HFF-Myc (cell line): ENCODE data around the gene SCARB1.

ENCODE experiments used
- DNase-seq: peaks from one replicate; pipeline ENCODE4 v3.0.0-alpha.2; 2011; ENCODE audit warnings: low read depth; ENCODE audit errors: extremely low read depth
- H3K4me3 ChIP-seq: replicated peaks from 2 replicates; pipeline ENCODE4 v1.5.1; 2011; ENCODE audit warnings: low read depth, mild to moderate bottlenecking, control low read depth, low read length
- TF ChIP-seq, protein P1 (sequence below): IDR thresholded peaks from 2 replicates; pipeline ENCODE4 v1.5.1; 2012; ENCODE audit warnings: mild to moderate bottlenecking, low read depth, low read length, control low read depth; ENCODE audit errors: missing control alignments

The SCARB1 gene

GRCh38 chr12:124813782-124814181 lies 49.9 kb downstream of the SCARB1 start:
- H3K4me3 ChIP-seq = no peak overlapping the region
- no peak for DNase-seq
- TF ChIP-seq, protein P1, sequence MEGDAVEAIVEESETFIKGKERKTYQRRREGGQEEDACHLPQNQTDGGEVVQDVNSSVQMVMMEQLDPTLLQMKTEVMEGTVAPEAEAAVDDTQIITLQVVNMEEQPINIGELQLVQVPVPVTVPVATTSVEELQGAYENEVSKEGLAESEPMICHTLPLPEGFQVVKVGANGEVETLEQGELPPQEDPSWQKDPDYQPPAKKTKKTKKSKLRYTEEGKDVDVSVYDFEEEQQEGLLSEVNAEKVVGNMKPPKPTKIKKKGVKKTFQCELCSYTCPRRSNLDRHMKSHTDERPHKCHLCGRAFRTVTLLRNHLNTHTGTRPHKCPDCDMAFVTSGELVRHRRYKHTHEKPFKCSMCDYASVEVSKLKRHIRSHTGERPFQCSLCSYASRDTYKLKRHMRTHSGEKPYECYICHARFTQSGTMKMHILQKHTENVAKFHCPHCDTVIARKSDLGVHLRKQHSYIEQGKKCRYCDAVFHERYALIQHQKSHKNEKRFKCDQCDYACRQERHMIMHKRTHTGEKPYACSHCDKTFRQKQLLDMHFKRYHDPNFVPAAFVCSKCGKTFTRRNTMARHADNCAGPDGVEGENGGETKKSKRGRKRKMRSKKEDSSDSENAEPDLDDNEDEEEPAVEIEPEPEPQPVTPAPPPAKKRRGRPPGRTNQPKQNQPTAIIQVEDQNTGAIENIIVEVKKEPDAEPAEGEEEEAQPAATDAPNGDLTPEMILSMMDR = no peak

GRCh38 chr12:124812979-124813378 lies 50.7 kb downstream of the SCARB1 start:
- H3K4me3 ChIP-seq = no peak overlapping the region
- no peak for DNase-seq
- TF ChIP-seq, protein P1 = no peak

- TF ChIP-seq, protein P1 = no peak
- no peak overlapping the region for H3K4me3 ChIP-seq
- DNase-seq = no peak
Measured at GRCh38 chr12:124812356-124812755, 51.3 kb downstream of the SCARB1 start.

GRCh38 chr12:124811633-124812032 lies 52.0 kb downstream of the SCARB1 start:
- no peak for DNase-seq
- TF ChIP-seq, protein P1 = no peak
- H3K4me3 ChIP-seq = no peak overlapping the region

DNA sequence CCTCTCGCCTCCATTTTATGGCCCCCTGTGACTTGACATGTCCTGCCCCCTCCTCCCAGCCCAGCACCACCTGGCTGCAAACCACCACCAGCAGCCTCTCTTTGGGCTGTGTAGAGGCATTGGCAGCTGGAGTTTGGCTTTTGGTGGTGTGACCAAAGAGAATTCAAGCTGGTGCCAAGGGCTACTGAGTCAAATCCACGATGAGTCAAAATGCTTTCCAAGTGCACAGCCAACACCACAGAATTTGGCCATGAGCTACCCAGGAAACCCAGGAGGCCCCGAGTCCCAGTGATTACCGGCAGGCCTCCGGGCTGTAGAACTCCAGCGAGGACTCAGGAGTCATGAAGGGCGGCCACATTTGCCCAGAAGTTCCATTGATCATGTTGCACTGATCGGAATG lies 53.8 kb downstream of the SCARB1 start:
- TF ChIP-seq, protein P1 = no peak
- DNase-seq = no peak
- H3K4me3 ChIP-seq = no peak overlapping the region

GRCh38 chr12:124809391-124809790 lies 54.3 kb downstream of the SCARB1 start:
- TF ChIP-seq, protein P1 = no peak
- DNase-seq = no peak
- H3K4me3 ChIP-seq = no peak overlapping the region

GRCh38 chr12:124808272-124808671 lies 55.4 kb downstream of the SCARB1 start:
- DNase-seq = no peak
- TF ChIP-seq, protein P1 = no peak
- no peak overlapping the region for H3K4me3 ChIP-seq
